Measurements from ENCODE around the gene PLEKHG4B. TPM values are rescaled to one million over a fixed set of nuclear protein-coding genes. Genes with fewer than 3 reads are reported as not detected.

The PLEKHG4B gene
- total and polyA plus RNA-seq, 2 of the 4 experiments (the other 2 are of a cell fraction) = 1.1 TPM

DNA sequence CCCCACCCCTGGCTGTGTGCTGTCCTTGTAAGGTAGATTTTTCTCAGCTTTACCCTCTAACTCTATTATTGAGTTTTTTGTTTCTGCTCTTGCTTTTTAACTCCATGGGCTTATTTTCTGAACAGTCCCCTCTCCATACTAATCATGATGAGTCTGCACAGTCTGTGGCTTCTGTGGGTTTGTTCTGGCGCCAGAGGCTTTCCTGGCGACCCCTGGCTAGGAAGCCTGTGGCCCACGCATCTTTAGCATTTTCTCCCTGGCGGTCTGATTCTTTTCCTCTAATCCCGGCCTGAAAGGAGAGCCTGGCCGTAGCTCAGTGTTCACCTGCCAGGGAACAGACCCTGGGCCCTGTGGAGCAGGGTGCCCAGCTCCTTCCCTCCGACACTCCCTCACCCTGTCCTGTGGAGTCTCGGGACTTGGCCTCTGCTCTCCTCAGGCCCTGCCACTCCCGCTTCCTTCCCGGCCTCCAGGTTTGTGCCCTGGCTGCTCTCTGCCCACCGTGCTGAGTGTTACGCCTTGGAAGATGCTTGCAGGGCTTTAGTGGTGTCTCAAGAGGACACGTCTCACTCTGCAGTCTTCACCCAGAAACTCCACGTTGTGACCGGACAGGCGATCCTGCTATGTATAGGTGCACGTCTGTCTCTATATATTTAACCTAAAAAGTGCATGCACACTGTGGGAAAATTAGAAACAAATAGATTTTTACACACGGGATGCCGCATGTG, 67.6 kb downstream of the PLEKHG4B start:
- peak; percentile 87 for DNase-seq
- peak; percentile 57 for ATAC-seq (ENCODE audit: low read depth)
- H3K36me3 ChIP-seq (ENCODE audit: control insufficient read depth, insufficient read depth, low read length) = no peaks in the 10 kb centered on the region
- no peak overlapping the region for H4K5ac ChIP-seq (ENCODE audit: low read depth, low read length)
- H2BK15ac ChIP-seq (ENCODE audit: low read depth, low read length) = no peak overlapping the region
- CTCF ChIA-PET = no interaction called here
- H3K56ac ChIP-seq (ENCODE audit: extremely low read depth, insufficient read depth, low read length) = no peak overlapping the region
- H2BK20ac ChIP-seq (ENCODE audit: low read depth, low read length) = peak overlapping the region; percentile 69
- dilution Hi-C loops (cut with HindIII; ENCODE audit: low sequenced_read_pairs, unreplicated experiment) = no loop called here
- no peaks in the 10 kb centered on the region for H3K79me1 ChIP-seq (ENCODE audit: low read depth in 1 of 2, low read length in 2 of 2)
- H3K9me3 ChIP-seq (ENCODE audit: control insufficient read depth, insufficient read depth, low read length) = no peaks in the 10 kb centered on the region
- no peaks in the 10 kb centered on the region for H4K20me1 ChIP-seq (ENCODE audit: insufficient read depth, low read length)
- H2AK9ac ChIP-seq (replicated peaks; ENCODE audit: low read depth, low read length, poor library complexity) = no peak overlapping the region
- POLR2A ChIA-PET (ENCODE audit: unreplicated experiment) = no interaction called here
- H4K8ac ChIP-seq (ENCODE audit: low read depth in 2 of 2, low read length in 2 of 2) = peak overlapping the region in 1 of 2 experiments; percentile 61; a peak in 2 of 4 replicates
- H2AFZ ChIP-seq (replicated peaks; ENCODE audit: low read length, poor library complexity) = peak overlapping the region; percentile 55
- no peak overlapping the region for H3K18ac ChIP-seq (ENCODE audit: low read depth, low read length)
- H3K4me2 ChIP-seq (ENCODE audit: low read depth, low read length) = no peak overlapping the region
- intact Hi-C loops (cut with micrococcal nuclease) = no loop called here
- no peak overlapping the region for H3K4me3 ChIP-seq (ENCODE audit: insufficient read depth, low read depth, low read length)
- no peak overlapping the region for H3K14ac ChIP-seq (replicated peaks; ENCODE audit: low read depth, low read length)
- H3K27me3 ChIP-seq (ENCODE audit: control insufficient read depth, insufficient read depth, low read length) = no peaks in the 10 kb centered on the region
- in situ Hi-C loops (cut with MboI; ENCODE audit: low sequenced_read_pairs) = no loop called here
- H3K27ac ChIP-seq (ENCODE audit: insufficient read depth, low read length) = no peak overlapping the region
- peak overlapping the region; percentile 46; the same call in 1 of the 2 replicates for H2AK5ac ChIP-seq (ENCODE audit: low read depth, low read length)
- BruUV-seq (replicated peaks) = no TSS peak
- H3K23ac ChIP-seq (ENCODE audit: low read depth, low read length) = no peak overlapping the region
- peak overlapping the region; percentile 74 for H3K4ac ChIP-seq (ENCODE audit: low read depth, low read length)
- 55% methylated on average over 6 of the region's 19 CpGs; no CpG with 5 or more reads in 1 of the 2 experiments for WGBS, 2 experiments (ENCODE audit: extremely low coverage in 2 of 2, insufficient read length in 1 of 2)
- H2BK120ac ChIP-seq (ENCODE audit: low read depth, low read length) = peak overlapping the region; percentile 65
- no peak overlapping the region for H3K9ac ChIP-seq (ENCODE audit: low read depth, low read length)
- peaks cover 12% of the 10 kb centered on the region; the same call in 1 of the 2 replicates for H3K9me1 ChIP-seq (ENCODE audit: insufficient read depth, low read length)
- H2BK5ac ChIP-seq (ENCODE audit: low read depth, low read length, poor library complexity, severe bottlenecking) = no peak overlapping the region
- peak overlapping the region; percentile 55; the same call in 1 of the 2 replicates for H4K91ac ChIP-seq (ENCODE audit: insufficient read depth, low read depth, low read length)
- TF ChIP-seq NFE2L2 (IDR thresholded peaks at IDR 0.05; ENCODE audit: low read depth, low read length) = peak; percentile 40; the same call in 1 of the 2 replicates
- no peak for TF ChIP-seq MAZ (IDR thresholded peaks at IDR 0.05; ENCODE audit: borderline replicate concordance, low read depth, low read length)
- no peak for TF ChIP-seq POLR2A (IDR thresholded peaks at IDR 0.05; ENCODE audit: low read depth, low read length)
- TF ChIP-seq FOS (IDR thresholded peaks at IDR 0.05; ENCODE audit: low read depth, low read length) = no peak
- TF ChIP-seq, protein P1, sequence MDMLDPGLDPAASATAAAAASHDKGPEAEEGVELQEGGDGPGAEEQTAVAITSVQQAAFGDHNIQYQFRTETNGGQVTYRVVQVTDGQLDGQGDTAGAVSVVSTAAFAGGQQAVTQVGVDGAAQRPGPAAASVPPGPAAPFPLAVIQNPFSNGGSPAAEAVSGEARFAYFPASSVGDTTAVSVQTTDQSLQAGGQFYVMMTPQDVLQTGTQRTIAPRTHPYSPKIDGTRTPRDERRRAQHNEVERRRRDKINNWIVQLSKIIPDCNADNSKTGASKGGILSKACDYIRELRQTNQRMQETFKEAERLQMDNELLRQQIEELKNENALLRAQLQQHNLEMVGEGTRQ (IDR thresholded peaks at IDR 0.05; ENCODE audit: low read depth, low read length) = no peak
- TF ChIP-seq CEBPB (IDR thresholded peaks at IDR 0.05; ENCODE audit: low read depth, low read length) = no peak
- no peak for TF ChIP-seq MAFK (IDR thresholded peaks at IDR 0.05; ENCODE audit: low read depth, low read length)
- H3K4me1 ChIP-seq (ENCODE audit: control insufficient read depth, insufficient read depth, low read length) = peaks cover 12% of the 10 kb centered on the region

Data from IMR-90 (cell line).